Neural progenitor cell (in vitro differentiated cells): ENCODE measurements around the gene OR56A3.

Experiments
- EZH2 ChIP-seq: fragments of 200-600 bp; sonication (generic); IDR thresholded peaks from 2 replicates; pipeline ENCODE4 v1.6.1; 2017; ENCODE audit warnings: antibody characterized with exemption, mild to moderate bottlenecking, moderate library complexity
- TF ChIP-seq, protein P1 (sequence below): fragments of 200-600 bp; sonication (generic); IDR thresholded peaks from 2 replicates; pipeline ENCODE4 v1.5.1; 2017; ENCODE audit warnings: antibody characterized with exemption, mild to moderate bottlenecking

DNA sequence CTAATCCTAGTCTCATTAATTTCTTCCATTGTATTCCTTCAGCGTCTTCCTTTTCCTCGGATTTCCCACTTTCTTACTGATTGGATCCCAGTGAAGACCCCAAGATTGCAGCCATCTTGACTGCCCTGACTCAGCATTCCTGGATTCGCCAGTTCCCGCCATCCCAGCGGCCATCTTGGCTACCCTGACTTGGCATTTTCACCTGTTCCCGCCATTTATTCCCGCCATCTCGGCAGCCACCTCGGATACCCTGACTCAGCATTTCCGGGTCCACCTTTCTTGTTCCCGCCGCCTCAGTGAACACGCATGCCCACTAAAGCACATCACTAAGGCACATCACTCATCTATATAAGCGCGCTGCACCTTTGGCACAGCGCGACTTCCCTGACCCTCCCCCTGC lies 13.8 kb upstream of the OR56A3 start:
- TF ChIP-seq, protein P1, sequence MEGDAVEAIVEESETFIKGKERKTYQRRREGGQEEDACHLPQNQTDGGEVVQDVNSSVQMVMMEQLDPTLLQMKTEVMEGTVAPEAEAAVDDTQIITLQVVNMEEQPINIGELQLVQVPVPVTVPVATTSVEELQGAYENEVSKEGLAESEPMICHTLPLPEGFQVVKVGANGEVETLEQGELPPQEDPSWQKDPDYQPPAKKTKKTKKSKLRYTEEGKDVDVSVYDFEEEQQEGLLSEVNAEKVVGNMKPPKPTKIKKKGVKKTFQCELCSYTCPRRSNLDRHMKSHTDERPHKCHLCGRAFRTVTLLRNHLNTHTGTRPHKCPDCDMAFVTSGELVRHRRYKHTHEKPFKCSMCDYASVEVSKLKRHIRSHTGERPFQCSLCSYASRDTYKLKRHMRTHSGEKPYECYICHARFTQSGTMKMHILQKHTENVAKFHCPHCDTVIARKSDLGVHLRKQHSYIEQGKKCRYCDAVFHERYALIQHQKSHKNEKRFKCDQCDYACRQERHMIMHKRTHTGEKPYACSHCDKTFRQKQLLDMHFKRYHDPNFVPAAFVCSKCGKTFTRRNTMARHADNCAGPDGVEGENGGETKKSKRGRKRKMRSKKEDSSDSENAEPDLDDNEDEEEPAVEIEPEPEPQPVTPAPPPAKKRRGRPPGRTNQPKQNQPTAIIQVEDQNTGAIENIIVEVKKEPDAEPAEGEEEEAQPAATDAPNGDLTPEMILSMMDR = no peak
- TF ChIP-seq EZH2 = no peak
